Fibroblast of skin of right quadriceps (primary cell): ENCODE results near the gene BAZ1B.
A peak's percentile ranks its signal among the peaks of the same experiment; 100 is the strongest.
"Not testable (repeated sequence)": the region's sequence is repeated elsewhere in the genome, so short reads cannot be mapped to it uniquely, and the experiment has no call there.

Experiments
- DNase-seq: peaks from one replicate; pipeline ENCODE4 v3.0.0-alpha.2; 2013

Gene BAZ1B

GRCh38 chr7:73424489-73424885 is 97.6 kb downstream of the BAZ1B start:
- no peak for DNase-seq

DNA sequence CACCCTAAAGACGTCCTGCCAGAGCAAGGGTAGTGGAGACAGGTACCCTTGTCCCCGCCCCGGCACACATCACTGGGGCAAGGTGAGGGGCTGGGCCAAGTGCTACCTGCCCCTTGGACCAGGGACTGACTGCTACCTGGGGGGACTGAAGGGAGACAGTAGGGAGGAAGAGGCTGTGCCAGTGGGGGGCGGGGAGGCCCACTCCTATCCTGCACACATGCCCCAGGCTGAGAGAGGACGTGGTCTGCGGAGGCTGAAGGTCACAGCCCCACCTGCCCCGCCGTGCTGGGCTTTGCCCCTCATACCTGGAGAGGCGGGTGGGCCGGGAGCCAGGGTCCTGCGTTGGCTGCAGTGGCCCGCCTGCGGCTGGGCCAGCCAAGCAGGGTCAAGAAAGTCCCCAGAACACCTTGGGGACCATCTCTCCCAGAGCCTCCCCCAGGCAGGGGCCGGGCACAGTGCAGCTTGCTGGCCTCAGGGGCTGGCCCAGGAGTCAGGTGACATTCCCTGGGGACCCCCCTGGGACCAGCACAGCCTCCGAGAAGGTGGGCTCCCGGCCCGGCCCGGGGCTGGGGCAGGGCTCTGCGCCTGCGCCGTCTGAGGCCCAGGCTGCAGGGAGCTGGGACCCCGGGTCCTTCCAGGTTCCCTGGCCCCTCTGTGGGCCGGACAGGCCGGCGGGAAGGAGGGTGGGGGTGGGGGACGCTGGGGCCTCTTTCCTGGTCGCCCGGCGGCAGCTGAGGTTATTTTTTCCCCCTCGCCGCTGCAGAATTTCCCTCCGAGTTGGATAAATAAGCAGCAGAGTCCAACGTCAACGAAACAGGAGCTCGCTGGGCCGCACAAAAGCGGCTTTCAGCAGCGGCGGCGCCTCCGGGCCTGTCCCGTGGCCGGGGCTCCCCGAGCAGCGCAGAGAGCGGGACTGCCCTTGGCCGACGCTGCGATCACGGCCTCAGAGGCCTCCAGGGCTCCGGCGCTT is 98.3 kb downstream of the BAZ1B start:
- no peak for DNase-seq

- DNase-seq, result not testable (repeated sequence)
These were observed 101.5 kb downstream of the BAZ1B start for GRCh38 chr7:73420610-73421009.

- not testable (repeated sequence) for DNase-seq
These were observed 102.1 kb downstream of the BAZ1B start for GRCh38 chr7:73420016-73420415.

DNA sequence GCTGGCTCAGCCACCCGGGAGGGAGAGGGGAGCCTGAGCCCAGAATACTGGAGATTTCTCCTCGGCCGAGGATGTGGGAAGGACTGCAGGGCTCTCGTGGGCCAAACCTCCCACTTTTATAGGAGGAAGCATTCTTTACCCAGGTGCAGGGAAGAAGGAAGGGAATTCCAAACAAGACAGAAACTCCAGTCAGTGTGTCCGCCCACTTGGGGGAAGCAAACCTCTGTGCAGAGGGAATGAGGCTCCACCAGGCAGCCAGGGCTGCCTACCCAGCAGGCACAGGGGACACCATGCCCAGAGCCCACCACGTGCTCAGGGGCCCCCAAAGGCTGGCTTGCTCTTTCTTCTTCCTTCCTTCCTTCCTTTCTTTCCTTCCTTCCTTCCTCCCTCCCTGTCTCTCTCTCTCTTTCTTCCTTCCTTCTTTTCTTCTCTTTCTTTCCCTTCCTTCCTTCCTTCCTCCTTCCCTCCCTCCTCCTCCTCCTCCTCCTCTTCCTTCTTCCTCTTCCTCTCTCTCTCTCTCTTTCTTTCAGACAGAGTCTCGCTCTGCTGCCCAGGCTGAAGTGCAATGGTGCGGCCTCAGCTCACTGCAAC is 103.9 kb downstream of the BAZ1B start:
- DNase-seq, result no peak

- peak; percentile 14 for DNase-seq
These were observed 111.5 kb downstream of the BAZ1B start for GRCh38 chr7:73410541-73411131.

DNA sequence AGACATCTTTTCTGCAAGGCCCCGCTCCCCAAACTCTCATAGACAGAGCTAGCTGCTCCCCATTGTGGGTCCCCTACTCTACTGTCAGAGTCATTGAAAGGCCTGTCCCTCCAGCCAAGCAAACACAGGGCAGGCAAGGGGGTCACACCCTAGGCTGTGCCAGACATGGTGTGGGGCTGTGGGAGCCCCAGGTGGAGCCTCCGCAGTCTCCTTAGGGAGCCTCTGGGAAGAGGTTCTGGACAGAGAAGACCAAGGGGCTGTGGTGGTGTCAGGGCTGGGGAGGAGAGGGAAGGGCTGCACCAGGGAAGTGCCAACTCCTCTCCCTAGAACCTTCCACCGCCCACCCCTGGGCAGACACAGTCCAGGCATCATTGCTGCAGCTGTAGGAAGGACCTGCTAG is 117.2 kb downstream of the BAZ1B start:
- DNase-seq, result not testable (repeated sequence)

DNA sequence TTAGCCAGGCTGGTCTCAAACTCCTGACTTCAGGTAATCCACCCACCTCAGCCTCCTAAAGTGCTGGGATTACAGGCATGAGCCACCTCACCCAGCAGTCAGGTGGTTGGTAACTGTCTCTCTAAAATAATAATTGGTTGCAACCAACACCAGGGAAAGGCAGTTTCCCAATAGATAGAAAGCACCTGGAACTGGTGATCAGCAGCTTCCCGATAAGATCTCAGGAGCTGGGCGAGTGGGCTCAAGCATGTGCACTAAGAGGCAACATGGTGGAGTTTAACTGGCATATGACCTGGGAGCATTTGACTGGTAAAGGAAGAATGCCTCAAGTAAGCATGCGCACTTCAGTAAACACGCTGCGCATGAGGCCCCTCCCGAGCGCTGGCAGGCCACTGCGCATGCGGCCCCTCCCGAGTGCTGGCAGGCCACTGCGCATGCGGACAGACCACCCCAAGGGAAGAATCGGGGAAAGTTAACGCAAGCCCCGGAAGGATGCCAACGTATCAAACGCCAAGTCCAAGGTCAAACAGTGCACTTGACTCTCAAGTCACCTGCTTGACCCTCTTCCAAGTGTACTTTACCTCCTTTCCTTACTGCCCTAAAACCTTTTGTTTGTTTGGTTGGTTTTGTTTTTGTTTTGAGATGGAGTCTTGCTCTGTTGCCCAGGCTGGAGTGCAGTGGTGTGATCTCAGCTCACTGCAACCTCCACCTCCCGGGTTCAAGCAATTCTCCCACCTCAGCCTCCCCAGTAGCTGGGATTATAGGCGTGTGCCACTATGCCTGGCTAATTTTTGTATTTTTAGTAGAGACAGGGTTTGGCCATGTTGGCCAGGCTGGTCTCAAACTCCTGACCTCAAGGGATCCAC is 122.7 kb downstream of the BAZ1B start:
- DNase-seq, result peak; percentile 76

GRCh38 chr7:73397521-73398281 is 124.4 kb downstream of the BAZ1B start:
- DNase-seq, result no peak

DNA sequence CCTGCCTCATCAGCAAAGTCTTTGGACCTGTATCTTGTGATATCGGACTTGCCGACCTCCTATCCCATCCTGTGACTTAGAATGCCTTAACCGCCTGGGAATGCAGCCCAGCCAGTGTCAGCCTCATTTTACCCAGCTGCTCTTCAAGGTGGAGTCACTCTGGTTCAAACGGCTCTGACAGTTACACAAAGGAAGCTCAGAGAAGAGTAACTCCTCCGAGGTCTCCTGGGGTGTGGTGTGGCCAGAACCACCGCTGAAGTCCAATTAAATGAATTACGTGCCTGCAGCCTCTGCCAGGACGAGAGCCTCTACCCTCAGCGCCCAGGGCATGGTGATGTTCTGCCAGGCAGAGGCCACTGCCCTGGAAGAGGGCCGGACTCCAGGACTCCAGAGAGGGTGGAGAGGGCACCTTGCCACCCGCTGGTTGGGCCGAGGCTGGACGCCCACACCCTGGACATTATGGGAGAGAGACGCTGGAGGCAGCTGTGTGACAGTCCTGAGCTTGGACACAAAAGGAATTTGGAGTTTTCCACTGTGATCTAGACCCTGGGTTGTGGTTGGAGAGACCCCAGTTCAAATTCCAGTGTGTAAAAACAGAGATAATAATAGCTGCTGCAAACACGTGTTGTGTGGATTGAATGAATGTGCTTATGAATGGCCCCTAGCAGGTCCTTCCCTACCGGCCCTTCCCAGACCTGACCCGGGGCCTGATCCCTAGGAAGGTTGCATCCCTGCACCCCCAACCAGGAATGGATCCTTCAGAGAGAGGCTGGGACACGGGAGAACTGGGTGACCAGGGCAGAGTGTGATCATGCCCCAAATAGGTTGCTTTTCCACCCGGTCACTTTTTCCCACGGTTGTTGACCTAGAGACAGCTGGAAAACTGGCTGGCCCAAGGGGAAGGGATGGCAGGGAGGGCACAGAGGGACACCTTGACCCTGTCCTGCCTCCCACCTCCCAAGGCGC is 126.3 kb downstream of the BAZ1B start:
- DNase-seq, result no peak

DNA sequence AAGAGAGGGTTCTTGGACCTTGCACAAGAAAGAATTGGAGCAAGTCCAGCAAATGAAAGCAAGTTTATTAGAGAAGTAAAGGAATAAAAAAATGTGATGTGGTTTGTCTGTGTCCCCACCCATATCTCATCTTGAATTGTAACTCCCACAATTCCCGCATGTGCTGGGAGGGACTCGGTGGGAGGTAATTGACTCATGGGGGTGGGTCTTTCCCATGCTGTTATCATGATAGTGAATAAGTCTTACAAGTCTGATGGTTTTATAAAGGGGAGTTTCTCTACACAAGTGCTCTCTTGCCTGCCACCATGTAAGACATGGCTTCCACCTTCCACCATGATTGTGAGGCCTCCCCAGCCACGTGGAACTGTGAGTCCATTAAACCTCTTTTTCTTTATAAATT is 127.7 kb downstream of the BAZ1B start:
- DNase-seq, result no peak

DNA sequence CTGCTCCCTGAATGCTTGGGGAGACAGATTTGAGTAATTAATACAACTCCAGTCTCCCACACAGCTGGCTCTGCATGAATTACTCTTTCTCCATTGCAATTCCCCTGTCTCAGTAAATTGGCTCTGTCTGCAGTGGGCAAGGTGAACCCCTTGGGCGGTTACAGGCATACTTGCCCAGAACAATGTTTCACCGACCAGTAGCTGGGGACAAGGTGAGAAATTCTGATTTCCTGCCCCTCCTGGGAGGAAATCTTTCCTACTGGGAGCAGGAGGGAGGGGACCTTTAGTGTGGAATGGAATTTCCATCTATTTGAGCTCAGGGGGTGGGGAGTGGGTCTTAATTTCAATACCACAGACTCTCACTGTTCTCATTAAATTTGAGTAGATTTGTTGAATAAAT is 130.7 kb downstream of the BAZ1B start:
- no peak for DNase-seq
